HG03439 (cell line): ENCODE measurements around the gene DMRT1.

Experiments
- ATAC-seq: cut with Tn5 transposase; IDR thresholded peaks from one replicate; pipeline ENCODE4 v1.9.1; 2021; ENCODE audit warnings: mild to moderate bottlenecking, moderate library complexity; ENCODE audit not compliant: unreplicated experiment

Gene DMRT1

DNA sequence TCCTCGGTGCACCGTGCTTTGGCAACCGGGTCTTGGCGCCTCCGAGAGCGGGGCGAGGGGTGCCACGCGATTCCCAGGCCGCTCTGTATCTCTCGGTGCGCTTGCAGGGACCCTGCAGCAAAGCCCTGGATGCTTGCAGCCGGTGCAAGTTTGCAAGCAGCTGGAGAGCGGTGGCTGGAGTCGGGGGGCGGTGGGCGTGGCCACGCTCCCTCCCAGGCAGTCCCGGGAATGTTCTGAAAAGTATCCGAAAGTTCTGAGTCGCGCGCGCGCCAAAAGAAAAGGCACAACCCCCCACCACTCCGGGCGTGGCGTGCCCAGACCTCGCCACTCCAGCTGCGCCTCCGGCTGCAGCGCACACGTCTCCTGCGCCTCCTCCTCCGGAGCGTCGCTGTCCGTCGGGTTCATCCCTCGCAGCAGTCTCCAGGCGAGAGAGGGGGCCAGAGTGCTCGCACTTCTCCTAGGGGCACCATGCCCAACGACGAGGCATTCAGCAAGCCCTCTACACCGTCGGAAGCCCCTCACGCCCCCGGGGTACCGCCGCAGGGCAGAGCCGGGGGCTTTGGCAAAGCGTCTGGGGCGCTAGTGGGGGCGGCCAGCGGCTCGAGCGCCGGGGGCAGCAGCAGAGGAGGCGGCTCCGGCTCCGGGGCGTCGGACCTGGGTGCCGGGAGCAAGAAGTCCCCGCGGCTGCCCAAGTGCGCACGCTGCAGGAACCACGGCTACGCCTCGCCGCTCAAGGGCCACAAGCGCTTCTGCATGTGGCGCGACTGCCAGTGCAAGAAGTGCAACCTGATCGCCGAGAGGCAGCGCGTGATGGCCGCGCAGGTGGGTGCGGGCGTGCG lies at the start of gene DMRT1:
DMRT1 (plus strand) TSS at position 327 of the 839 bp plus-strand sequence; CDS start at position 469, 142 bp downstream.
- ATAC-seq: no peak

GRCh38 chr9:792331-793260 lies 48.9 kb upstream of the DMRT1 start:
- ATAC-seq: no peak

GRCh38 chr9:794386-794785 lies 47.1 kb upstream of the DMRT1 start:
- no peak for ATAC-seq

DNA sequence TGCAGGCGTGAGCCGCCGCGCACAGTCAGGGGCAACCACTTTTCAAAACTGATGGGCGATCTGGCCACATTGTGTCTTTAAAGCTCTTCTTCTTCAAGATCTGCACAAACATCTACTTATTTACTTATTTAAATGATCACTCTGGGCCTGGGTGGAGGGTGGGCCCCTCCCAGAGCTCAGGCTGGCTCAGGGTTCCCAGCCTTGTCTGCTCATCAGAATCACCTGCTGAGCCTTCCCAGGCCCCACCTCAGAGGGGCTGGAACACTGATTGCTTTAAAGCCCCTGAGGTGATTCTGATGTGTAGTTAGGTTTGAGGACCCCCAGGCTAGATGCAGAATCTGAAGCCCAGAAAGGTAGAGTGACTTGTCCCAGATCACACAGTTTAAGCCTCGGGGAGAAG lies 45.6 kb upstream of the DMRT1 start:
- no peak for ATAC-seq

DNA sequence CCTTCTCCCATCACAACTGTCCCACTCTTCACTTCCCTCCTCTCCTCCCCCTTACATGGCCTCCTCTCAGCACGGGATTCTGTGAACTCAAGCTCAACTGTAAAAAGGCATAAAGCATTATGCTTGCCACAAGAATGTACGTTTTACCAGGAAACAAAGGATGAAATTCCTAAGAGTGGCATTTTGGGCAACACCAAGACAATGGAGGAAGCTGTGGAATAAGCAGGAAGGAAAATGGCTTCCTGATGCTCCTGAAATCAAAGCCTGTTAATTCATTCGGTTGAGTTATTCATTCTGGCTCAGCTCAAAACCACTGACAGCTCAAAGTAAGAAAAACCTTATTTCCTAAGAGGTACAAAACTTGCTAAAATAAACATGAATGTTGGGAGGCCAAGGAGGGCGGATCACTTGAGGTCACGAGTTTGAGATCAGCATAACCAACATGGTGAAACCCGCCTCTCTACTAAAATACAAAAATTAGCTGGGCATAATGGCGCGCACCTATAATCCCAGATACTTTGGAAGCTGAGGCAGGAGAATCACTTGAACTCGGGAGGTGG lies 40.8 kb upstream of the DMRT1 start:
- no peak for ATAC-seq

- ATAC-seq: no peak
These were observed 40.0 kb upstream of the DMRT1 start for GRCh38 chr9:801399-802071.

DNA sequence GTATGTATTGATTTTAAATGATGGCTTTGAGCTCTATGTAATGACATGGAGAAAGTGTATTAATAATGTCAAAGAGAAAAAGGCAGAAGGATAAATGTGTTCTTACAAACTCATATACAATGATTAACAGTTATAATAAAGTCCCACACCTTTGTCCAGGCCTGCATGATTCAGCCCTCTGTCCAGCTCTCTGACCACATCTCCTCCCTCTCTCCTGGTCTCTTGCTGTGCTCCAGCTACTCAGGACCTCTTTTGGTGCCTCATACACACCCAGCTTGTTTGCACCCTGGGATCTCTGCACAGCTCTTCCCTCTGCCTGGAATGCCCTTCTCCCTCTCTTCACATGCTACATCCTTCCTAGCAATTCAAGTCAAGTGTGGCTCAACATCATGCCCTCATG lies 37.5 kb upstream of the DMRT1 start:
- ATAC-seq: no peak

DNA sequence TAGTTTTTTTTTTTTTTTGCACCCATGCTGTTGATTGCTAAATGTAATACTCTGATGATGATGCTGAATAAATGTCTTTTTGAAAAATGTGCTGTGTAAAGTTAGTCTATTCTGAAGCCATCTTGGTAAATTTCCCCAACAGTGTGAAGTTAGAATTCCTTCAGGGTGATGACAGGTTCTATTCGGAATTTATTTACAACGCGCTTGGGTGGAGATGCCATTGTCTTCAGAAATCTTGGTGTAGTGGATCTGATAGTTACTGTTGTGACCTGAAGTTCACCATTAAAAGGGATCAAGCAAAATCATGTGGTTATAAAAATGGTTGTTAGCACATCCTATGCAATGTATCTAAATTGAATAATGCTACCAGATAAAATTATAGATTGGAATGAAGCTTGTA lies 36.3 kb upstream of the DMRT1 start:
- ATAC-seq: no peak

- ATAC-seq: no peak
These were observed 35.0 kb upstream of the DMRT1 start for GRCh38 chr9:806285-807156.

- ATAC-seq: no peak
These were observed 30.4 kb upstream of the DMRT1 start for GRCh38 chr9:811106-811531.

- no peak for ATAC-seq
These were observed 22.5 kb upstream of the DMRT1 start for GRCh38 chr9:818958-819357.

DNA sequence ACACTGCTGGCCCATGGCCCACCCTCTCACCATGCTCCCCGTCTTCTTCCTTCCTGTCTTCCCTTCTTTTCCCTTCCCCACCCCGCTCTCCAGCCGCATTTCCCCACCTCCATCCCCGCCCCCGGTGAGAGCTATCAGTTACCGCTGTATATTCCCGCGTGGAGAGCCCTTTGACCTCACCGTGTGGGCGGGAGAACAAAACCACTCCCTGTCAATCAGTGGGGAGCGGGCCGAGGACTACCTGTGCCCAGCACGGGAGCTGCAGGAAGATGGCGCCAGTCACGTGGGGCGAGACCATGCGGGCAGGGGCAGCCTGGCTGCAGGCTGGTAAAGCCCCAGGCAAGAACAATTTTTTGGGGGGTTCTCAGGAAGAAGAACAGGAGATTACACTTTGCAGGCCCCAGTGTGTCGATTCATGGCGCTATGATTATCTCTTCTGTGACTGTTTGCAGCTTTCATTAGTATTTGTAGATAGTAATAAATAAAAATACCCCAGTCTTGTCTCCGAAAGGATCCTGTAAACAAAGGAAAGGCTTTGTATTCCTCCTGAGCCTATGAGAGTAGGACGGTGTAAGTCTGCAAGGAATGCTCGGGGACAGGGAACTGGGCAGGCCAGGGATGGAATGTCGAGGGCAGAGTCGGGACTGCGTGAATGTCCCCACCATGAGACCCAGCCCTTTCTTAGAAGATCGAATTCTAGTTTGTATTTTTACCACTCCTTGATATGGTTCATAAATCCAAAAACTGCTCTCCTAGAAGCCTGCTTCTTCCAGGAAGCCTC lies 14.8 kb upstream of the DMRT1 start:
- no peak for ATAC-seq

GRCh38 chr9:840343-840742 lies 1.2 kb upstream of the DMRT1 start:
- no peak for ATAC-seq

DNA sequence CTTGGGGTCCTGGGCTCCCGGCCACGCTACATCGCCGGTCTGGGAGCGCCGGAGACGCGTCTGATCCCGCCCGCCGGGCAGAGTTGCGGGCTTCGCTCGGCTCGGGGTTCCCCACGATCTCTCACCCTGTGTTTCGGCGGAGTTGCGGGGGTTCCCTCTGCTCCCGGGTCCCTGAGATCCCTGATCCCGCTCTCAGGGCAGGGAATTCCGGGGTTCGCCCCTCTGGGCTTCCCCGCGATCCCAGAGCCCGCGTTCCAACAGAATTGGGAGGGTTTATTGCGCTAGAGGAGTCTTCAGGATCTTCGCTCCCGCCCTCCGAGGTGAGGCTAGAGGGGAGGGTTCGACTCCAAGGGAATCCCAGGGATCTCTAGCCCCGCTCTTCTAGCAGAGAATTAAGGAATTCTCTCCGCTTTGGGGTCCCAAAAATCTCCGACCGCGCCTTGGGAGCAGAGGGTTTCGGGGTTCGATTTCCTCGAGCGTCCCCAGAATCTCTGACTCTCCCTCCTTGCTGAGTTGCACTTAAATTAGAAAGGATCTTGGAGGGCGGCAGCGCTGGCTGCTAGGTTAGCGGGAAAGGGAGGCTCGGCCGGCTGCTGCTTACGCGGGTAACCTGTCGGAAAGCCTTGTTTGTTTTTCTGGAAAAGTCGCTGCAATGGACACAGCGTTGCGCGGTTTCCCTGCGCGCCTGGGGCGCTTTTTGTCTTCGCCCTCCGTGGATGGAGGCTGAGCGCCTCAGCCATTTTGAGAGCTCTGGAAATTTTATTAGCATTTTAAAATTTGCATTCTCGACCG lies 1.3 kb downstream of the DMRT1 start:
- ATAC-seq: no peak

- no peak for ATAC-seq
These were observed 1.9 kb downstream of the DMRT1 start for GRCh38 chr9:843427-843785.

GRCh38 chr9:846852-847251 lies 5.4 kb downstream of the DMRT1 start:
- no peak for ATAC-seq

DNA sequence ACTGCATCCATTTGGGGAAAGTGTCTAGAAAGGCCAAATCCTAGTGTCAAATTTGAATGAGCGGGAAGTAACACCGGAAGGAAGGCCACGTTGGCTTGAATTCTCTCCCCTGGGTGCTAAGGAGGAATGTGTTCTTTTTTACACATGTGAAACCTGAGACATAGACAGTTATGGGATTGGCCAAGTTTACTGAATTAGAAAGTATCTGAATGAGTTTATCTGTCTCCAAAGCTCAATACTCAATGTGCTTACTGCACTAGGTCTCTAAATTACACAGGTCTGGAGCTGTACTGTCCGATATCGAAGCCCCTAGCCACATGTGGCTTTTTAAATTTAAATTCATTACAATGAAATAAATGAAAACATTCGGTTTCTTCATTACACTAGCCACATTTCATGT lies 6.0 kb downstream of the DMRT1 start:
- no peak for ATAC-seq

DNA sequence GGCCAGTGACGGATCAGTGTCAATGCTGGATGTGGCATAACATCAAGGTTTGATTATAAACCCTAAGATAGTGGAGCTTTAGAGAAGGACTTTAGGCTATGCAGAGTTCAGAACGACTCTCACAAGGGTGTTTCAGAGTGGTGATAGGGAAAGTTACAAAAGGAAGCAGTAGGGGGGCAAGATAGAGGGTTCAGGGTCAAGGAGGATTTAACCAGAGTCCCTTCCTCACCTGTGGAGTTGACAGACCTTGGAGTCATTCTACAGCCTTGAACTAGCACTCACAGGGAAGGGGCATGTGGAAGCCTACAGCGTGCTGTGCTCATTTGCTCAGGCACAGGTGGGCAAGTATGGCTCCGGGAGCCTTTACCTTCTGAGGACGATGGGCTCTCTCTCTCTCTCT lies 7.9 kb downstream of the DMRT1 start:
- ATAC-seq: no peak

GRCh38 chr9:852539-852938 lies 11.0 kb downstream of the DMRT1 start:
- ATAC-seq: no peak
